CD4-positive, alpha-beta T cell treated with Interleukin-17A for 1 hour (primary cell): ENCODE data around the gene CCDC87.
"Not testable (repeated sequence)": the region's sequence is repeated elsewhere in the genome, so short reads cannot be mapped to it uniquely, and the experiment has no call there.

Source experiments
- DNase-seq: peaks from one replicate; pipeline ENCODE4 v3.0.0-alpha.2; 2020

Gene CCDC87

GRCh38 chr11:66550887-66551286, 42.0 kb downstream of the CCDC87 start:
- no peak for DNase-seq

DNA sequence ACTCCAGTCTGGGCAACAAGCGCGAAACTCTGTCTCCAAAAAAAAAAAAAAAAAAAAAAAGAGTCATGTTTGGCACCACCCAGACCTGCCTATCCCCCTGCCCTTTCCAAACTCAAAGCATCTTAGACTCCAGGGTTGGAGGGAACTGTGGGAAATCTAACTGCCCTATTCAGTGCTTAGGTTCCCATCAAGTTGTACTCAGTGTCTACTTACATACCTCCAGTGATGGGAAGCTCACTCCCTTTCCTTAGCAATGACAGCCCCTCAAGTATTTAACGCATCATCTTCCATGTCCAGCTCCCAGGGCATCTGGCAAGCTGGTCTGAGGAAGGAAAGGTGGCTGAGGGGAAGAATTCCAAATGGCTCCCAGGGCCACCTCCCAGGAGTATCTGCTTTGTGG, 43.2 kb downstream of the CCDC87 start:
- no peak for DNase-seq

DNA sequence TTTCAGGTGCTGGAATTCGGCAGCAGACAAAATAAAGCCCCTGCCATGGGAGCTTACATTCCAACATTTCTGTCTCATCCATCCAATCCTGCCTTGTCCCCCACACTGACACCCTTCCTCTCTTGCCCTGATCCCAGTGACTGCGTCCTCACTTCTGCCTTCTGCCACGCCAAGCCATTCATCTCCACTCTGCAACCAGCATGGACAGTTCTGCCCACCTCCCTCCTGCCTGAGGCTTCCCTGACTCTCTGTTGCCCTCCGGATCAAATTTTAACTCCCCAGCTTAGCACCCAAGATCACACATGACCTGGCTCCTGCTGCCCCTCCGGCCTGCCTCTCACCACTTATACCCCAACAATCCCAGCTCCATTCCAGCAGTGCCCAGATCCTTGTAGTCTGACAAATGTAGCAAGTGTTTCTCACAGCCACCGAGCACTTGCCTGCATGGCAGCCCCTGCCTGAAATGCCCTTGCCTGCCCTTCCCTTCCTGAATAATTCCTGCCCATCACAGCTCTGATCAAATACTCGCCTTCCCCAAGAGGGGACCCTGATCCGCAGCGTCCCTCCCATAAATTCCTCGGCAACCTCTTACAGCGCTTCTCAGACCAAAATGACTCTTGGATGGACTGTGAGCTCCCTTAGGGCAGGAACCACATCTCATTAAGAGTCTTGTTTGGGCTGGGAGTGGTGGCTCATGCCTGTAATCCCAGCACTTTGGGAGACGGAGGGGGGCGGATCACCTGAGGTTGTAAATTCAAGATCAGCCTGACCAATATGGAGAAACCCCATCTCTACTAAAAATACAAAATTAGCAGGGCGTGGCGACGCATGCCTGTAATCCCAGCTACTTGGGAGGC, 43.9 kb downstream of the CCDC87 start:
- no peak for DNase-seq

DNA sequence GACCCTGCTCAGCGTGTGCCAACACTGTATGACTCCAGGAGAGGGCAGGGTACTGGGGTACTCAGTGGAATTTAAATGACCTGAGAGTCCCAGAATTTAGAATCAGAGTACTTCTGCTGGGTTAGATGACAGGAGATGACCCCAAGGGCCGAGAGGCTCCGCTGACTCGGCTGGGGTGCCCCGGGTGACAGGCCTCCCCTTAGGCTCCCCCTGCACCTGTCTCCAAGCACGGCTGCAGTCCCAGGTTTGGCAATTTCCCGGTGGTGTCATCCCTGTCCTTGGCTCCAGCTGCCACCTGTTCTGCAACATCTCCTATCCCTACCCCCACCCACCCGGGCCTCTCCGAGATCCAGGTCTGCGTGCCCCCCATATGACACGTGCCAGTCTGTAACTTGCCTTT, 44.8 kb downstream of the CCDC87 start:
- DNase-seq = no peak

DNA sequence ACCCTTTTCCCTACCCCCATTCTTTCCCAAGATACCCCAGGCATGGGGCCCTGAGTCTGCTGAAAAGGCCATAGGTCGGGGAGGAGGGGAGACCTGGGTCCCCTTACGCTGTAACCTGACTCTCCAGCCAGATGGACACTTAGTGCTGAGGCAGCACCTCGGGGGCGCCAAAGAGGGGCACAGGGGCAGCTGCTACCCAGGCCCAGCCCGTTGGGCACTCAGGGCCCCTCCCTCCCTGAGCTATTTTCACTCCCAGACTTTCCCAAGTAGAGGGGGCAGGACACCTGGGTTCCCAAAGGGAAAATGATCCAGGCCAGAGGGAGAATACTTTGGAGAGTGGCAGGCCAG, 45.2 kb downstream of the CCDC87 start:
- DNase-seq = no peak

DNA sequence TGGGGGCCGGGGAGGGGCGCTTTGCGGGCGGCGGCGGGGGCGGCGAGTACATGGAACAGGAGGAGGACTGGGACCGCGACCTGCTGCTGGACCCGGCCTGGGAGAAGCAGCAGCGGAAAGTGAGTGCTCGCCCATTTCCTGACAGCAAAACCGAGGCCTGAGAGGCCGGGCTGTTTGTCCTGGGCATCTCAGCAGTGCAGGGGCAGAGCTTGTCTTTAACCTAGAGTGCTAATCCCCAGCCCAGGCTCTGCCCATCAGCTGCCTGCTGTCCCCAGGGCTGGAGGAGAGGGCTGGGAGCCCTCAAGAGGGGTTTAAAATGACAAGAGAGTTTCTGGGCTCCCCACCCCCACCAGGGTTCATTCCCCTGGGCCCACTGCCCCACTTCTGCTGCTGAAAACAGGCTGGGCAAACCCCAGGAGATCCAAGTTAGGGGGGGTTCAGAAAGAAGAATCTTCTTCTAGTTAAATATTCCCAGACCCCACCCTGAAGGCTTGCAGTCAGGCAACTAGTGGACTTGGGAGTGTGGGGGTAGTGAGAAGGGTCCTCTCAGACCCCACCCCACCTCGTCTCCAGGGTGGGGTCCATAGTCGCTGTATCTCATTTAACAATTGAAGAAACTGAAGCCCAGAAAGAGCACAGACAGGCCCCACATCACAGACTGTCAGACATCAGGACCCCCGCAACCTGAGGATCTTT, 45.7 kb downstream of the CCDC87 start:
- DNase-seq = no peak

- DNase-seq = peak; percentile 12
These were observed 46.4 kb downstream of the CCDC87 start, which contains the start of gene ACTN3 for GRCh38 chr11:66546368-66546965. Gene ACTN3 (plus strand): TSS chr11:66546903. CDS start chr11:66546938, 35 bp downstream.

- peak; percentile 91 for DNase-seq
These were observed 47.0 kb downstream of the CCDC87 start, which contains the start of gene ZDHHC24 for GRCh38 chr11:66545701-66546367. Gene ZDHHC24 (minus strand): TSS chr11:66546048. CDS start chr11:66546003, 45 bp downstream.

GRCh38 chr11:66544952-66545351, 47.9 kb downstream of the CCDC87 start:
- DNase-seq = not testable (repeated sequence)

DNA sequence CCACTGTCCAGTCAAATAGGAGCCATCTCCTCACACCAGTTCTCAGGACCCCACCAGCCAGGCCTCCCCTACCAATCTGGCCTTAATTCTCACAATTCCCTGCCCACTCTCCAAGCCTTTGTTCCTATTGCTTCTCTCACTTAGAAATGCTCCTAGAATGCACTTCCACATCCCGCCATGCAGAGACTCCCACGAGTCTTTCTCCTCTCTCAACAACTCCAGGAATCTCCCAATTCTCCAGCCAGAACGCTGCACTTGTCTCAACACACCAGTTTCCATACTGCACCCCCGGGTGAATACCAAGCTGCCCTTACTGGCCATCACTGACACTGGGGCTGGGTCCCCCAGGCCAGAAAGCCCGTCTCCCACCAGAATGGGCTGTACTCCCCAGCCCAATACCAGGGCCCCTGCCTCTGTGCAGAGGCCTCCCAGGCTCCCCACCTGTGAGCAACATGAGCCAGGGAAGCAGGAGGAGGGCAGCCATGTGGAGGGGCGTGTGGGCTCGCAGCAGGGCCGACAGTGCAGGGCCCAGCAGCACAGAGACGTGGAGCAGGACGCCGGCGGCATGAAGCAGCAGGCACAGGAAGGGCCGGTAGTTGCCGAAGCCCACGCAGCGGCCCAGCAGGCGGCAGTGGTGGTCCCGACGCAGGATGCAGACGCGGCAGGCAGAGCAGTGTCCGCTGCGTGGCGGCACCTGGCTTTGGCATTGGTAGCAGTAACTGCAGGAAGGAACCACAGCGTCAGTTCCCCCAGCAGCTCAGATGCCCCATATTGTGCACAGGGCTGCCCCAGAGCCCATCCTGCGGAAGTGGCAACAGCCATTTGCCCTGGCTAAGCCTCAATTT, 49.4 kb downstream of the CCDC87 start:
- DNase-seq = peak; percentile 82

DNA sequence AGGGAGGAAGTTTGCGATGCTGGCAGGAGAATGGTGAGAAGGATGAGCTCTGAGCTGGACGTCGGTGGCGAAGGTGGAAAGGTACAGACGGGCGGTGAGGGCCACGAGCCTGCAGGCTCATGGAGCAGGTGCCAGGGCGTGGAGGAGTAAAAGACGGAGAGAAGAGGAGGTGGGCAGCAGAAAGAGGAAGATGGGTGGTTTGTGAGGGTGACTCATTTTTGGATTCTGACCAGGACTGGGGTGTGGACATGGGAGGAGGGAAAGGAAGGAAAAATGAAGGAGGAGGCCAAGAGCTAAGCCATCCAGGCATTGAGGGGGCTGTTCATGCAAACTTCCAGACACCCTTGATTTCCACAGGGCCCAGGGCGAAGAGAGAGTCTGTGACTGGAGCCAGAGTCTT, 50.5 kb downstream of the CCDC87 start:
- no peak for DNase-seq

DNA sequence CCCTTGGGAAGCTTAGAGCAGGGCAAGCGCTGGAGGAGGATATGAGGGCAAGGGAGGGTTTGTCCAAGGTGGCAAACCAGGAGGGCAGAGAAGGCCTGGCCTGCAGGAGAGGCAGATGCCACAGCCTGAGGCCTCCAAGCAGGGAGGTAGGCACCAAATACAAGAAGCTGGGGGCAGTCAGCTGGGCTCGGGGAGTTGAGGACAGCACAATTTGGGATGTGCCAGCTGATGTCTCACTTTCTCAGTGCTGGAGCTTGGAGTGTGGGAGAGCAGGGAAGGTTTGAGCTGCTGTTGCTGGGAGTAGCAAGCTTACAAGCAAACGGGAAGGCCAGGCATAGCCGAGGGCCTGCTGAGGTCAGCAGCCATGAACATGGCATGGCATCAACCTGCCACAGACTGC, 51.0 kb downstream of the CCDC87 start:
- DNase-seq = no peak

DNA sequence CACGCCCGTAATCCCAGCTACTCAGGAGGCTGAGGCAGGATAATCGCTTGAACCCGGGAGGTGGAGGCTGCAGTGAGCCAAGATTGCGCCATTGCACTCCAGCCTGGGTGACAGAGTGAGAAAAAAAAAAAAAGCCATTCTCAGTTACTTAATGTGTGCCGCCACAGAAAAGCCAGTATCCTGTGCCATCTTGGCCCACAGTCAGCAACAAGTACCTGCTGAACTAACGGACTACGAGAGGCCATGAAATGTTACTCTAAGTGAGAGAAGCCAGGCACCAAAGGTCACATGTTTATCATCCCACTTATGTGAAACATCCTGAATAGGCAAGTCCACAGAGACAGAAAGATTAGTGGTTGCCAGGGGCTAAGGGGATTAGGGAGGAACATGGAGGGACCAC, 52.3 kb downstream of the CCDC87 start:
- DNase-seq = not testable (repeated sequence)
